GM13977 (cell line): ENCODE results near the gene RCBTB2.

Source experiments
- DNase-seq: peaks from one replicate; pipeline ENCODE4 v3.0.0; 2012; ENCODE audit warnings: low spot score
- in situ Hi-C: fragments of 300-500 bp; cut with MboI; formaldehyde crosslinking; loops from one replicate; pipeline ENCODE4 v1.12.0; 2022; ENCODE audit warnings: low sequenced_read_pairs, low pct_unique_long_range_greater_than_20kb, mixed read lengths, inconsistent platforms; ENCODE audit not compliant: unreplicated experiment
- TF ChIP-seq, protein P1 (sequence below): IDR thresholded peaks from 2 replicates; pipeline ENCODE4 v1.5.1; 2012; ENCODE audit warnings: mild to moderate bottlenecking, control low read depth; ENCODE audit not compliant: insufficient read depth; ENCODE audit errors: extremely low read depth, missing control alignments

RCBTB2 gene

DNA sequence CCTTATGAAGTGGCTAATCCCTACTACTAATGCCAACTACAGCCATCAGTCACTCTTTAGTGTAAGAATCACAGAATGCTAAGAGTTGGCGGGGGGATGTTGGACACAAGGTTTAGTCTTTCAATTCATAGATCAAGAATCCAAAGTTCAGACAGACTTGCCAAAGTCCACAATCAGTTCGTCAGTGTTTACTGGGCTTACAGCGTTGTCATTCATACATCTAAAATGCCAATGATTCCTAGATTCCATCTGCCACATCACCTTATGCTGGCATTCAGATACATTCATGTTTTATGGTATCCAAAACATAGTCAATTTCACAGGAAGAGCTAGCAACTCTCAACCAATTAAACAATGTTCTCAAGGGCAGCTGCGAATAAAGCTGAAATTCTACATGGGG lies 18.1 kb downstream of the RCBTB2 start:
- no peak for DNase-seq
- TF ChIP-seq, protein P1, sequence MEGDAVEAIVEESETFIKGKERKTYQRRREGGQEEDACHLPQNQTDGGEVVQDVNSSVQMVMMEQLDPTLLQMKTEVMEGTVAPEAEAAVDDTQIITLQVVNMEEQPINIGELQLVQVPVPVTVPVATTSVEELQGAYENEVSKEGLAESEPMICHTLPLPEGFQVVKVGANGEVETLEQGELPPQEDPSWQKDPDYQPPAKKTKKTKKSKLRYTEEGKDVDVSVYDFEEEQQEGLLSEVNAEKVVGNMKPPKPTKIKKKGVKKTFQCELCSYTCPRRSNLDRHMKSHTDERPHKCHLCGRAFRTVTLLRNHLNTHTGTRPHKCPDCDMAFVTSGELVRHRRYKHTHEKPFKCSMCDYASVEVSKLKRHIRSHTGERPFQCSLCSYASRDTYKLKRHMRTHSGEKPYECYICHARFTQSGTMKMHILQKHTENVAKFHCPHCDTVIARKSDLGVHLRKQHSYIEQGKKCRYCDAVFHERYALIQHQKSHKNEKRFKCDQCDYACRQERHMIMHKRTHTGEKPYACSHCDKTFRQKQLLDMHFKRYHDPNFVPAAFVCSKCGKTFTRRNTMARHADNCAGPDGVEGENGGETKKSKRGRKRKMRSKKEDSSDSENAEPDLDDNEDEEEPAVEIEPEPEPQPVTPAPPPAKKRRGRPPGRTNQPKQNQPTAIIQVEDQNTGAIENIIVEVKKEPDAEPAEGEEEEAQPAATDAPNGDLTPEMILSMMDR: no peak

DNA sequence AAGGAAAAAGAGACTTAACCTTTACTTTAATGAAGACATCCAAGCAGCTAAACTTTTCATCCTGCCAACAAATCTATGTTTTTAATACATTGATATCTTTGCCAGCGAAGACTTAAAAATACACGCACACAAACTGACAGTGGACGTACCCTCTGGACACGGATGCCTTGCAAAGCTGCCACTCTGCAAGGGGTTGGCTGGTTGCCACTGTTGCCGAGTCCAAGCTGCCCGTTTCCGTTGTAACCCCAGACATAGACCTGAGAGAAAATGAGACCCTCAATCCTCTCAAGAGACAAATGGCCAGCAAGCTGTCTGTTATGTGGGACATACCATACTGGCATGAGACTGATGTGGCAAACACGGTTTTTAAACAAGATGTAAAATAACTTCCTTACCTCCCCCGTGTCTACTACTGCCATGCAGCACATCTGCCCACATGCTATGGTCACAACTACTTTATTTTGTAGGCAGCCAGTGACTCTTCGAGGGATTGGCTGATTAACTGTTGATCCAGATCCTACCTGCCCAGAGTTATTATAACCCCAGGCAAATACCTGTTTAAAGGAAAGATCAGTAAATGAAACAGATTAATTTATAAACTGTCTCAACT lies 21.2 kb downstream of the RCBTB2 start:
- TF ChIP-seq, protein P1: no peak
- no peak for DNase-seq
- in situ Hi-C loops: no loop called here

More for the DNA sequence above, 18.1 kb downstream of the RCBTB2 start:
- in situ Hi-C loops: no loop called here

DNA sequence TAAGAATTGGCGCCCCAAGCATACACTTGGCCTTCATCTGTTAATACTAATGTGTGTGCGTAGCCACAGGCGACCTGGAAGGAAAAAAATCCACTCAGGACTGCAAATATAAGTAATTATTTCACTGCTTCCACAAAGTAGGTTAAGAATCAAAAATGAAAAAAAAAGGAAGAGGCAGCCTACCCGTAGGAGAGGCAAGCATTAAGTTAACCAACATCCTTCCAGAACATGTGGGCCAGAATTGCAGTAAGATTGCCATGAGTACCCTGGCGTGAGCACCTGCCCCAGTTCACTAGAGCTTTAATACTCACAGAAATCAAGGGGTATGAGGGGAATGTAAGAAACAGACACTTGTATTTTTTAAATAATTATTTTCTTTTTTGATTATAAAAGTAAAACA lies 22.2 kb downstream of the RCBTB2 start:
- in situ Hi-C loops: no loop called here
- no peak for DNase-seq
- TF ChIP-seq, protein P1: no peak

DNA sequence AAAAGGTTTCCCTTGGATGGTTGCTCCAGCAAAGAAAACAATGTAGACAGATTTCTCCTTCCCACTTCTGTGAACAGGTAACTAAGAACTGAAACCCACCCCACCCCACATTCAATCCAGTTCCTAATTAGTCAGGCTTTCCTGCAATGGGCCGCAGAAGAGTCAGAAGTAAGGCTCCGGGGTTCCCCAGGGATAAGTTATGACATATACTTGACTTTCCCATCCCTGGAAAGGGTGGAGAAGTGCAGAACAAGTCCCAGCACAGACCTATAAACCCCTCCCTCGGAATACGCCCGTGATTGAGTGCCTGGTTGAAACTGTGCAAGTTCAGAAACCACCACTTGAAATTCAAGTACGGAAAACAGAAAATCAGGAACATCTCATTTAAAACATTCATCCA lies 24.9 kb downstream of the RCBTB2 start:
- in situ Hi-C loops: no loop called here
- DNase-seq: no peak
- TF ChIP-seq, protein P1: no peak

DNA sequence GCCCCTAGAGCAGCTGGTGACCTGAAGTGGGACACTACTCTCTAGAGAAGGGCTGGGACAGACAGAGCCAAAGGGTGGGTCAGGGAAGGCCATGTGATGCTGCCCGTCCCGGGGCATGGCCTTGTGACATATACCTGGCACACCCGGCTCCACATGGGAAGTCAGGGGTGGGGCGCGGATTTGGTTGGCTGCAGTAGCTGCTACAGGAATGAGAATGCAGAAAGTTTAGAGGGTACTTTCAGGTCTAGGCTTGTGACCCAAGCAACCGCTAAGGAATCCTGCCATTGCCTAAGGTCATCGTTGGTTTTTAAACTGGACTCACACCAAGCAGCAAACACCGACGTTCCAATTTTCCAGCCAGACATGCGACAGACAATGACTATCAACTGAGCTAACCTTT lies 25.9 kb downstream of the RCBTB2 start:
- no peak for DNase-seq
- TF ChIP-seq, protein P1: no peak
- in situ Hi-C loops: no loop called here

DNA sequence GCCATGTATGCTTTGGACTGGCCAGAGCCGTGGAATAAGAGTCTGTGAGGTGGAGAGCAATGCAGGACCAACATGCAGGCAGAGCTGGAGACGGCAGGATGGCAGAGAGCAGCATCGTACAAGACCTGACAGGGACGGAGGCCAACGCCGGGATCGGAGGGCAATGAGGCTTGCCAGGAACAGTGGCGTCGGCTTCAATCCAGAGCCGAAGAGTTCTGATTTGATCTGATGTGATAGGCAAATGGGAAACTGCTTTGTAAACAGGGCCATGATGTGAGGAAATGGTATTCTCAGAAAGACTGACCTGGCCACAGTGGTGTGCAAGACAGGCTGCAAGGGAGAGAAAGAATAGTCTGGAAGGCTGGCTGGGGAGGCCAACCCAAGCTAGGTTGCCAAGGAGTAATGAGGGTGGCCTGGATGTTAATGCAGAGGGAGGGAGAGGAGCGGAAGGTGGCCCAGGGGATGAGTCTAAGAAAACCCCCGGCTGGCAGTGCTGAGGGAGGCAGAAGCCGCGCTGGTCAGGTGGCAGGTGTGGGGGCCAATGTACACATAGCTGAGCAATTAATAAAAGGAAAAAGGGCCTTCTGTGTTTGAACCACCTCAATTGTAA lies 26.7 kb downstream of the RCBTB2 start:
- no peak for DNase-seq
- in situ Hi-C loops: no loop called here
- TF ChIP-seq, protein P1: no peak
